Fibroblast of gingiva (primary cell): ENCODE results near the gene KCNK1.
A peak's percentile ranks its signal among the peaks of the same experiment; 100 is the strongest.
"Not testable (repeated sequence)": the region's sequence is repeated elsewhere in the genome, so short reads cannot be mapped to it uniquely, and the experiment has no call there.

Source experiments
- DNase-seq: peaks from one replicate; pipeline ENCODE4 v3.0.0-alpha.2; 2011; ENCODE audit warnings: low read depth

The KCNK1 gene

GRCh38 chr1:233667741-233668140 lies 53.8 kb downstream of the KCNK1 start:
- DNase-seq = no peak

GRCh38 chr1:233668146-233668724 lies 54.3 kb downstream of the KCNK1 start:
- peak; percentile 6 for DNase-seq

- DNase-seq = no peak
Measured at GRCh38 chr1:233668725-233669294, 54.9 kb downstream of the KCNK1 start.

- DNase-seq = not testable (repeated sequence)
Measured at GRCh38 chr1:233670363-233670762, 56.5 kb downstream of the KCNK1 start.

- no peak for DNase-seq
Measured at GRCh38 chr1:233671286-233671685, 57.4 kb downstream of the KCNK1 start.

- DNase-seq = no peak
Measured at GRCh38 chr1:233672732-233673131, 58.8 kb downstream of the KCNK1 start.

- no peak for DNase-seq
Measured at GRCh38 chr1:233673261-233673946, 59.5 kb downstream of the KCNK1 start.

- DNase-seq = no peak
Measured at GRCh38 chr1:233673947-233674431, 60.1 kb downstream of the KCNK1 start.

- DNase-seq = no peak
Measured at GRCh38 chr1:233675446-233675845, 61.5 kb downstream of the KCNK1 start.

GRCh38 chr1:233675893-233676292 lies 62.0 kb downstream of the KCNK1 start:
- no peak for DNase-seq

- no peak for DNase-seq
Measured at GRCh38 chr1:233677690-233678354, 63.9 kb downstream of the KCNK1 start.

- no peak for DNase-seq
Measured at GRCh38 chr1:233679030-233679429, 65.1 kb downstream of the KCNK1 start.

GRCh38 chr1:233679591-233680373 lies 65.9 kb downstream of the KCNK1 start:
- no peak for DNase-seq

- no peak for DNase-seq
Measured at GRCh38 chr1:233681285-233681684, 67.4 kb downstream of the KCNK1 start.

- DNase-seq = not testable (repeated sequence)
Measured at GRCh38 chr1:233686653-233687052, 72.7 kb downstream of the KCNK1 start.

- no peak for DNase-seq
Measured at GRCh38 chr1:233689017-233689747, 75.3 kb downstream of the KCNK1 start.

GRCh38 chr1:233689748-233690254 lies 75.9 kb downstream of the KCNK1 start:
- no peak for DNase-seq

- DNase-seq = no peak
Measured at GRCh38 chr1:233695901-233696300, 82.0 kb downstream of the KCNK1 start.

GRCh38 chr1:233700338-233700737 lies 86.4 kb downstream of the KCNK1 start:
- DNase-seq = no peak

- no peak for DNase-seq
Measured at GRCh38 chr1:233704170-233704897, 90.4 kb downstream of the KCNK1 start.
